Measurements from ENCODE around the gene SEMA4C.

DNA sequence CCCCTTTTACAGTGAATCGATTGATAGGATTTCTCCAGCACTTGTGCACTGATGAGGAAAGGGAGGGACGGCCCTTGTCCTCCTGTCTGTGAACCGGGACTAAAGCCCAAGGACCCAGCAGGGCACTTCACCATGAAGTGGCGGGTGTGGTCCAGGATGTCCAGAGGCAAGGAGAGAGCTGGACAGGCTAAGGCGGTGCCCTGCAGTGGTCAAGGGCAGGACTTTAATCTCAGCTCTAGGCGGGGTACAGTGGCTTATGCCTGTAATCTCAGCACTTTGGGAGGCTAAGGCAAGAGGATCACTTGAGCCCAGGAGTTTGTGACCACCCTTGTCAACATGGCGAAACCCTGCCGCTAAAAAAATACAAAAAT, 28.2 kb upstream of the SEMA4C start:
- no peak for TF ChIP-seq SIN3A (IDR thresholded peaks at IDR 0.05; ENCODE audit: borderline replicate concordance, insufficient read depth, low read length)
- no peak for TF ChIP-seq POLR2AphosphoS5 (IDR thresholded peaks at IDR 0.05; ENCODE audit: low read depth, low read length)
- TF ChIP-seq REST (IDR thresholded peaks at IDR 0.05; ENCODE audit: insufficient read depth in 1 of 2, low read depth in 2 of 2, low read length in 2 of 2) = no peak
- TF ChIP-seq TAF1 (IDR thresholded peaks at IDR 0.05; ENCODE audit: borderline replicate concordance, insufficient read depth, low read length) = no peak
- TF ChIP-seq FOXP2 (optimal IDR thresholded peaks at IDR 0.05; ENCODE audit: borderline replicate concordance, extremely low read depth, extremely low read length, insufficient read depth) = no peak

Measured in PFSK-1 (cell line).